Sigmoid colon (tissue), 4 donors: ENCODE results near the gene GLS.

ENCODE experiments used
- CTCF ChIP-seq, 4 experiments: fragments of 450-650 bp in 3 of 4; fragments of 200-600 bp in 1 of 4; IDR thresholded peaks; one replicate each; pipeline ENCODE4 v1.5.1; 2016 to 2019; ENCODE audit warnings: antibody characterized with exemption in 4 of 4, mild to moderate bottlenecking in 3 of 4, moderate library complexity in 2 of 4
- EP300 ChIP-seq, 4 donors: sonication (generic); formaldehyde crosslinking; IDR thresholded peaks; one replicate each; pipeline ENCODE4 v1.6.1; 2017; ENCODE audit warnings: antibody characterized with exemption in 4 of 4
- POLR2A ChIP-seq, 2 donors: fragments of 450-650 bp; IDR thresholded peaks; one replicate each; pipeline ENCODE4 v1.6.1; 2016; ENCODE audit warnings: antibody characterized with exemption in 2 of 2, mild to moderate bottlenecking in 2 of 2, moderate library complexity in 2 of 2

- TF ChIP-seq CTCF (IDR thresholded peaks at IDR 0.05) (no peak), POLR2A (IDR thresholded peaks at IDR 0.05) (no peak), EP300 (IDR thresholded peaks at IDR 0.05) (no peak)
Observed at GRCh38 chr2:190980630-190981209, 100.1 kb downstream of the GLS start.
